Left cardiac atrium (tissue), 4 donors: Measurements from ENCODE around the gene CRYGN. TPM values are rescaled to one million over a fixed set of nuclear protein-coding genes. Genes with fewer than 3 reads are reported as not detected.

Source experiments
- ATAC-seq, 2 donors: fragments of 200-7000 bp; cut with Tn5 transposase; one replicate each; pipeline ENCODE4 v1.9.1; 2020; ENCODE audit warnings: mild to moderate bottlenecking in 2 of 2, moderate library complexity in 2 of 2
- DNase-seq: peaks from one replicate; pipeline ENCODE4 v3.0.0-alpha.2; 2020
- intact Hi-C, 2 donors: fragments of 100-400 bp; cut with DNase I; formaldehyde crosslinking; loops; one replicate each; pipeline versions ENCODE4 v1.14.1 to v1.15.1; 2022 to 2023
- total RNA-seq, 2 donors: library from RNA; stranded (reverse); fragmentation: NEBNext Ultra II Directional; extraction: Animal tissue kit (Norgen Biotek cat#: 25700); gene quantifications; one replicate each; pipeline ENCODE4 v1.2.1, GENCODE V29; 2021
- donor health status: DM: no; HTN: yes; CAD: no.
- donor health status: DM: no; HTN: yes; CAD: no; lungs with severe emphysema.
- donor health status: DM: yes; HTN: yes; CAD: no.
- donor health status: Dilated cardiomyopathy.

CRYGN gene
- total RNA-seq, 2 donors from 2014 or later, result 0.24 to 0.53 TPM

- intact Hi-C loops, result no loop called here
- DNase-seq (no peak), ATAC-seq (no peak)
These were observed 40.7 kb downstream of the CRYGN start for GRCh38 chr7:151399305-151399601.

GRCh38 chr7:151398446-151399304 lies 41.3 kb downstream of the CRYGN start:
- DNase-seq (no peak), ATAC-seq (no peak)
- intact Hi-C loops, result no loop called here

- DNase-seq (no peak), ATAC-seq (no peak)
- intact Hi-C loops, result no loop called here
These were observed 42.9 kb downstream of the CRYGN start for GRCh38 chr7:151397026-151397425.

- intact Hi-C loops, result no loop called here
- DNase-seq (no peak), ATAC-seq (no peak)
These were observed 43.5 kb downstream of the CRYGN start for GRCh38 chr7:151396328-151396970.

- DNase-seq (no peak), ATAC-seq (no peak)
- intact Hi-C loops, result no loop called here
These were observed 44.9 kb downstream of the CRYGN start for GRCh38 chr7:151395036-151395367.

- DNase-seq (no peak), ATAC-seq (no peak)
- intact Hi-C loops, result no loop called here
These were observed 45.6 kb downstream of the CRYGN start for GRCh38 chr7:151394076-151395035.

GRCh38 chr7:151393031-151393977 lies 46.6 kb downstream of the CRYGN start:
- ATAC-seq (no peak), DNase-seq (no peak)
- intact Hi-C loops, result no loop called here

- DNase-seq, result no peak
- no peak for ATAC-seq
- intact Hi-C loops, result no loop called here
These were observed 47.5 kb downstream of the CRYGN start for GRCh38 chr7:151392426-151392825.

- no peak for DNase-seq
- intact Hi-C loops, result no loop called here
- no peak for ATAC-seq
These were observed 47.9 kb downstream of the CRYGN start for GRCh38 chr7:151392002-151392401.

GRCh38 chr7:151391358-151391730 lies 48.6 kb downstream of the CRYGN start:
- DNase-seq (no peak), ATAC-seq (no peak)
- intact Hi-C loops, result no loop called here

- intact Hi-C loops, result no loop called here
- DNase-seq (no peak), ATAC-seq (no peak)
These were observed 49.2 kb downstream of the CRYGN start for GRCh38 chr7:151390598-151391357.

- intact Hi-C loops, result no loop called here
- no peak for DNase-seq
- no peak for ATAC-seq
These were observed 50.0 kb downstream of the CRYGN start for GRCh38 chr7:151389768-151390597.

GRCh38 chr7:151389096-151389767 lies 50.7 kb downstream of the CRYGN start:
- no peak for DNase-seq
- intact Hi-C loops, result no loop called here

GRCh38 chr7:151388430-151388829 lies 51.5 kb downstream of the CRYGN start:
- ATAC-seq (no peak), DNase-seq (no peak)
- intact Hi-C loops, result no loop called here

More at GRCh38 chr7:151389096-151389767, 50.7 kb downstream of the CRYGN start:
- no peak for ATAC-seq

- intact Hi-C loops, result no loop called here
- ATAC-seq (no peak), DNase-seq (no peak)
These were observed 52.0 kb downstream of the CRYGN start for GRCh38 chr7:151388007-151388297.

GRCh38 chr7:151387161-151388006 lies 52.6 kb downstream of the CRYGN start:
- intact Hi-C loops, result no loop called here
- DNase-seq, result no peak
- no peak for ATAC-seq
